PFSK-1 (cell line): ENCODE results near the gene PCBP3.

Source experiments
- FOXP2 ChIP-seq: optimal IDR thresholded peaks from 2 replicates; pipeline ENCODE3; 2011; ENCODE audit warnings: borderline replicate concordance, control low read depth, inconsistent platforms; ENCODE audit not compliant: insufficient read depth; ENCODE audit errors: extremely low read length, extremely low read depth
- POLR2AphosphoS5 ChIP-seq: IDR thresholded peaks from 2 replicates; pipeline ENCODE4 v1.6.1; 2012; ENCODE audit warnings: low read depth, mild to moderate bottlenecking, control low read depth, low read length, moderate library complexity
- SIN3A ChIP-seq: IDR thresholded peaks from 2 replicates; pipeline ENCODE4 v1.6.1; 2012; ENCODE audit warnings: mild to moderate bottlenecking, low read length, moderate library complexity, borderline replicate concordance; ENCODE audit not compliant: insufficient read depth
- TAF1 ChIP-seq: IDR thresholded peaks from 2 replicates; pipeline ENCODE4 v1.6.1; 2012; ENCODE audit warnings: low read length, control low read depth, borderline replicate concordance; ENCODE audit not compliant: insufficient read depth
- TF ChIP-seq, protein P1 (sequence below), 2 experiments: IDR thresholded peaks; 2 replicates each; pipeline versions ENCODE4 v1.6.1 to v1.8.0; 2011 to 2012; ENCODE audit warnings: low read depth in 2 of 2, low read length in 2 of 2, control low read depth in 1 of 2, inconsistent platforms in 1 of 2, mild to moderate bottlenecking in 1 of 2, moderate library complexity in 1 of 2; ENCODE audit not compliant: insufficient read depth in 1 of 2

The PCBP3 gene

DNA sequence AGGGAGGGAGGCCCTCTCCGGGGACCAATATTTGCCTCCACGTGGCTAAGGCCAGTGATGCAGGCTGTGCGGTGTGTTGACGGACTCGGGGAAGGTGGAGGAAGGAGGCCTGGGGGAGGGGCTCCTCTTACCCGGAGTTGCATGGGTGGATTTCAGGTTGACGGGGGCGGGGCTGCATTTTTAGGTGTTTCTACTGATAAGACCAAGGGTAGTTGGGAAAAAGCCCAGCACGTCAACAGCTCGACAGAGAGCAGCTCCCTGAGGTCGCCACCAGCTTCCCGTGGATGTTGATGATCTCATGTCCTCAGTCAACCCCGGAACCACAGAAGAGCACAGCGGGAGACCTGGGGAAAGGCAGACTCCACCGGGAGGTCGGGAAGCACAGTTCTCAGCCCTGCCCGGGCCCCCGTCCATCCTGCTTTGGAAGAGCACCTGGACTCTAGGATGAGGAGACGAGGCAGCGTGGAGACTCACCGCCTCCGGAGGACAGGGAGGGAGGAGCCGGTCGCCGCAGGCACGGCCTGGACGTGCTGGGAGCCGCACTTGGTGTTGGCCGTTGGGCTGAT lies 305.1 kb downstream of the PCBP3 start:
- TF ChIP-seq, protein P1, sequence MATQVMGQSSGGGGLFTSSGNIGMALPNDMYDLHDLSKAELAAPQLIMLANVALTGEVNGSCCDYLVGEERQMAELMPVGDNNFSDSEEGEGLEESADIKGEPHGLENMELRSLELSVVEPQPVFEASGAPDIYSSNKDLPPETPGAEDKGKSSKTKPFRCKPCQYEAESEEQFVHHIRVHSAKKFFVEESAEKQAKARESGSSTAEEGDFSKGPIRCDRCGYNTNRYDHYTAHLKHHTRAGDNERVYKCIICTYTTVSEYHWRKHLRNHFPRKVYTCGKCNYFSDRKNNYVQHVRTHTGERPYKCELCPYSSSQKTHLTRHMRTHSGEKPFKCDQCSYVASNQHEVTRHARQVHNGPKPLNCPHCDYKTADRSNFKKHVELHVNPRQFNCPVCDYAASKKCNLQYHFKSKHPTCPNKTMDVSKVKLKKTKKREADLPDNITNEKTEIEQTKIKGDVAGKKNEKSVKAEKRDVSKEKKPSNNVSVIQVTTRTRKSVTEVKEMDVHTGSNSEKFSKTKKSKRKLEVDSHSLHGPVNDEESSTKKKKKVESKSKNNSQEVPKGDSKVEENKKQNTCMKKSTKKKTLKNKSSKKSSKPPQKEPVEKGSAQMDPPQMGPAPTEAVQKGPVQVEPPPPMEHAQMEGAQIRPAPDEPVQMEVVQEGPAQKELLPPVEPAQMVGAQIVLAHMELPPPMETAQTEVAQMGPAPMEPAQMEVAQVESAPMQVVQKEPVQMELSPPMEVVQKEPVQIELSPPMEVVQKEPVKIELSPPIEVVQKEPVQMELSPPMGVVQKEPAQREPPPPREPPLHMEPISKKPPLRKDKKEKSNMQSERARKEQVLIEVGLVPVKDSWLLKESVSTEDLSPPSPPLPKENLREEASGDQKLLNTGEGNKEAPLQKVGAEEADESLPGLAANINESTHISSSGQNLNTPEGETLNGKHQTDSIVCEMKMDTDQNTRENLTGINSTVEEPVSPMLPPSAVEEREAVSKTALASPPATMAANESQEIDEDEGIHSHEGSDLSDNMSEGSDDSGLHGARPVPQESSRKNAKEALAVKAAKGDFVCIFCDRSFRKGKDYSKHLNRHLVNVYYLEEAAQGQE (IDR thresholded peaks at IDR 0.05; ENCODE audit: insufficient read depth in 1 of 2, low read depth in 2 of 2, low read length in 2 of 2), result no peak
- TF ChIP-seq SIN3A (no peak), POLR2AphosphoS5 (no peak), FOXP2 (no peak), TAF1 (no peak)

DNA sequence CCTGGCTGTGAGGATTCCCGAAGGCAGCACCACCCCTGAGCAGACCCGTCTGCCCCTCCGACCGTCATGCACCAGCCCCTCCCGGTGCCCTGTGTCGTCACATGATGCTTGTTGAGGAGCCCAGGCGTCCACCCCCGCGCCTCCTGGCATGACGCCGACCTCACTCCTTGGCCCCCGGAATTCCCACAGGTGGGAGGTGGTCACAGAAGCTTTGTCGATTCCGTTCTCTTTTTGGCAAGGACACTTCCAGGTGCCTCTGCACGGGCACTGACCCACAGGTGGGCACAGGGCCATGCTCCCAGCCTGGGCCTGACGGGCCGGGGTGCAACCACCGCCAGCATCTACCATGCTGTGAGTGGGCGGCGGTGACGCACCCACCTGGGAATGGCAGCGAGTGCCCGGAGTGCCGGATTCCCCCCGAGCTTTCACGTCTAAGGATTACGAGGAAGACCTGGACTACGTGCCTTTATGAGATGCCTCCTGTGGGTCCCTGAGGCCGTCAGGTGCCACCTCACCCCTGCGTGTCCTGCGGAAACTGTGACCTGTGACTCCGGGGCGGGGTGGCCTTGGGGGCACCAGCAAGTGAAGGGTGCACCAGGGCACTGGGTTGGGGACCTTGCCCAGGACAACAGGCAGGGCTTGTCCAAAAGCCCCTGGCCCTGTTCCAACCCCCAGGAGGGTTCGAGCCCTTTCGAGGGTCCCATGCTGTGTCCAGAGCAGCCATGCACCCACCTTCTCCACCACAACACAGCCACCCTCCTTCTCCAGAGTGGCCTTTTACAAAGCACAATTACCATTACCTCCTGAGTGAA lies 306.6 kb downstream of the PCBP3 start:
- TF ChIP-seq POLR2AphosphoS5, result no peak
- TF ChIP-seq SIN3A, result no peak
- TF ChIP-seq, protein P1 (IDR thresholded peaks at IDR 0.05; ENCODE audit: insufficient read depth in 1 of 2, low read depth in 2 of 2, low read length in 2 of 2), result no peak
- TF ChIP-seq TAF1, result no peak
- no peak for TF ChIP-seq FOXP2

DNA sequence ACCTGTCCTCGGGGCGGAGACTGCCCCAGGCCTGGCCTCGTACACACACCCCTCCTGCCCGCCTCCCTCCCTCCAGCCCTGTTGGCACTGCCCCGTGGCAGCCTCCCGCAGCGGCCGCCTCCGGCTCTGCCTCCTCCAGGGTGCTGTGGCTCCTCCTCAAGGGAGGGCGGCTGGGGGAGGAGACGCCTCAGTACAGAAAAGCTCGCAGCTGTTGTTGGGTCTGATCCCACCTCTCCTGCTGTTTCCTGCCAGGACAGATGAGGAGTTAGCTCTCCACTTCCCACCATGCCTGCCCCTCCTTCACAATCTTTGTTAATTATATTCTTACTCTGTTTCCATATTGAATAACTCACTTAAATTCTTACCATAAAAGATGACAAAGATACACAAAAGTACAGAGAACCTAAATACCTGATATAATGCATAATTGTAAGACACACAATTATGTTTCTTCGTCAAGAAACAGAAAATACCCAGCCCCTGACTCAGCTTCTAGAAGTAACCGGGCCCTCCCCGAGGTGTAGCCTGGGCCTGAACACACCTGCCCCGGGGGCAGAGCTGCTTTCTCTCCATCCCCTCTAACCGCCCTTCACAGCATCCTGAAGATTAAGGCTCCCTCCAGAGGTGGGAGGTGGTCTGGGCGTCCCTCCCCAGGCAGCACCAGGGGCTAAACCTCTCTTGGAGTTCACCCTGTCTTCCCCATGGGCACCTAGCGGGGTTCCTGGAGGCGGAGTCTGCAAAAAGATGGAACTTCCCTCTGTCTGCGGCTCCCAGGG lies 307.4 kb downstream of the PCBP3 start:
- TF ChIP-seq TAF1 (no peak), SIN3A (no peak), POLR2AphosphoS5 (no peak), FOXP2 (no peak)
- TF ChIP-seq, protein P1 (IDR thresholded peaks at IDR 0.05; ENCODE audit: insufficient read depth in 1 of 2, low read depth in 2 of 2, low read length in 2 of 2), result no peak

DNA sequence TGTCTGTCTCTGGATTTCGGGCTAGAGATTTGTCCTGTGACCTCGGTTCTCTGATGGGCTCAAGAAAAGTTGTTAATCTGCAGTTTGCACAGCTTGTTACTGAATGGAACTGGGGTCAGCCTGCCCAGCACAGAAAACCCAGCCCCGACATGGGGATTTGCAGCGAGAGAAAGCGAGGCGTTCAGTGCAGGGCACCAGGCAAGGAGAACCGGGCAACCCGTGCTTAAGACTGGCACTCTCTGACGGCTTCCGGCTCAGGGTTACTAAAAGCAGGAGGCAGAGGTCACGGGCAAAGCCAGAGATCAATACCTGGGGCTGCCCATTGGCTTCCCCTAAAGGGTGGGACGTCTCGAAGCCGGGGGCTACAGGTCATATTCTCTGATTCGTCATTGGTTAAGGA lies 308.2 kb downstream of the PCBP3 start:
- TF ChIP-seq, protein P1 (IDR thresholded peaks at IDR 0.05; ENCODE audit: insufficient read depth in 1 of 2, low read depth in 2 of 2, low read length in 2 of 2), result no peak
